Glutamatergic neuron (in vitro differentiated cells): ENCODE measurements around the gene SLC10A3. TPM values are rescaled to one million over a fixed set of nuclear protein-coding genes. Genes with fewer than 3 reads are reported as not detected.
A peak's percentile ranks its signal among the peaks of the same experiment; 100 is the strongest.

ENCODE experiments used
- DNase-seq: peaks from one replicate; pipeline ENCODE4 v3.0.0; 2022
- H3K27ac Mint-ChIP-seq: one replicate; pipeline ENCODE4 v1.8.0; 2020; ENCODE audit warnings: mild to moderate bottlenecking, mixed read lengths, inconsistent platforms; ENCODE audit not compliant: unreplicated experiment
- H3K27me3 Mint-ChIP-seq: one replicate; pipeline ENCODE4 v1.8.0; 2020; ENCODE audit warnings: mild to moderate bottlenecking, moderate library complexity, mixed read lengths, inconsistent platforms; ENCODE audit not compliant: unreplicated experiment
- H3K36me3 Mint-ChIP-seq: one replicate; pipeline ENCODE4 v1.8.0; 2020; ENCODE audit warnings: mild to moderate bottlenecking, mixed read lengths, inconsistent platforms; ENCODE audit not compliant: unreplicated experiment
- H3K4me1 Mint-ChIP-seq: one replicate; pipeline ENCODE4 v1.8.0; 2020; ENCODE audit warnings: mild to moderate bottlenecking, low read depth, mixed read lengths, inconsistent platforms; ENCODE audit not compliant: unreplicated experiment
- H3K4me3 Mint-ChIP-seq: one replicate; pipeline ENCODE4 v1.8.0; 2020; ENCODE audit warnings: mild to moderate bottlenecking, mixed read lengths, inconsistent platforms; ENCODE audit not compliant: unreplicated experiment
- H3K9me3 Mint-ChIP-seq: one replicate; pipeline ENCODE4 v1.8.0; 2020; ENCODE audit warnings: mild to moderate bottlenecking, moderate library complexity, mixed read lengths, inconsistent platforms; ENCODE audit not compliant: unreplicated experiment
- CTCF ChIP-seq: fragments of 200-600 bp; sonication (generic); IDR thresholded peaks from one replicate; pipeline ENCODE4 v1.5.0; 2021; ENCODE audit not compliant: partially characterized antibody, unreplicated experiment
- total RNA-seq: library from RNA; stranded (reverse); fragmentation: NEBNext Ultra II Directional; extraction: Animal tissue kit (Norgen Biotek cat#: 25700); gene quantifications from one replicate; pipeline ENCODE4 v1.2.1, GENCODE V29; 2021; ENCODE audit not compliant: unreplicated experiment

The SLC10A3 gene
- total RNA-seq, 1 donor from 2014 or later, result 6.1 TPM

GRCh38 chrX:154458954-154459778, 31.3 kb downstream of the SLC10A3 start:
- H3K4me1 Mint-ChIP-seq, result peaks cover 4% of the 10 kb centered on the region
- no peak for TF ChIP-seq CTCF
- H3K9me3 Mint-ChIP-seq, result peaks cover 7% of the 10 kb centered on the region
- no peaks in the 10 kb centered on the region for H3K36me3 Mint-ChIP-seq
- peaks cover 10% of the 10 kb centered on the region for H3K27me3 Mint-ChIP-seq
- peak; percentile 46 for DNase-seq
- peak overlapping the region; percentile 86 for H3K4me3 Mint-ChIP-seq
- peak overlapping the region; percentile 87 for H3K27ac Mint-ChIP-seq

GRCh38 chrX:154458116-154458953, 32.1 kb downstream of the SLC10A3 start, which contains the start of gene PLXNA3:
Gene PLXNA3, plus strand, starts transcription at chrX:154458281. Its CDS starts 1,903 bp downstream, at chrX:154460184.
- peak within 1 kb of the TSS; percentile 94 for H3K4me3 Mint-ChIP-seq
- H3K27ac Mint-ChIP-seq, result peak within 1 kb of the TSS; percentile 98
- TF ChIP-seq CTCF, result no peak
- H3K9me3 Mint-ChIP-seq, result peaks cover 7% of the 10 kb centered on the region
- peak; percentile 71 for DNase-seq
- peaks cover 10% of the 10 kb centered on the region for H3K27me3 Mint-ChIP-seq
- H3K4me1 Mint-ChIP-seq, result peaks cover 4% of the 10 kb centered on the region
- H3K36me3 Mint-ChIP-seq, result no peaks in the 10 kb centered on the region

- peak overlapping the region; percentile 98 for H3K27ac Mint-ChIP-seq
- DNase-seq, result peak; percentile 43
- peaks cover 10% of the 10 kb centered on the region for H3K27me3 Mint-ChIP-seq
- H3K9me3 Mint-ChIP-seq, result peaks cover 7% of the 10 kb centered on the region
- no peak for TF ChIP-seq CTCF
- peaks cover 4% of the 10 kb centered on the region for H3K4me1 Mint-ChIP-seq
- no peaks in the 10 kb centered on the region for H3K36me3 Mint-ChIP-seq
- peak overlapping the region; percentile 94 for H3K4me3 Mint-ChIP-seq
These were observed 32.8 kb downstream of the SLC10A3 start for GRCh38 chrX:154457491-154458115.

- Mint-ChIP-seq H3K4me1 (no peaks in the 10 kb centered on the region), H3K36me3 (no peaks in the 10 kb centered on the region), H3K27me3 (peaks cover 4% of the 10 kb centered on the region), H3K9me3 (peaks cover 4% of the 10 kb centered on the region), H3K4me3 (no peak overlapping the region), H3K27ac (no peak overlapping the region)
- no peak for DNase-seq
- no peak for TF ChIP-seq CTCF
These were observed 37.6 kb downstream of the SLC10A3 start for GRCh38 chrX:154452823-154453222.
